Measurements from ENCODE around the gene CDKAL1.
"Not testable (repeated sequence)": the region's sequence is repeated elsewhere in the genome, so short reads cannot be mapped to it uniquely, and the experiment has no call there.

Gene CDKAL1

DNA sequence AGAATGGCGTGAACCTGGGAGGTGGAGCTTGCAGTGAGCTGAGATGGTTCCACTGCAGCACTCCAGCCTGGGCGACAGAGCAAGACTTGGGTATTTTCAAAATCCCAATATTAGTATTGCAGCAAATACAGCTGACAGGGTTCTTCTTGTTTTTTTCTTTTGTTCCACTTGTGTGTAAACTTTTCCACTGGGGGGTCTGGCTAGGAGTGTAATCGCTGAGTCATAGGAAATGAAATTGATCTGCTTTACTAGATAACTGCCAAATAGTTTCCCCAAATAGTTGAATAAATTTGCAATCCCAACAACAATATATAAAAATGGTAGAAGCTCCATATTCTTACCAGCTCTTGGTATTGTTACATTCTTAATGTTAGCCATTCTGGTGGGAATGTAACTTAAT lies 533.3 kb downstream of the CDKAL1 start:
- no peak overlapping the region for H3K27ac ChIP-seq
- H3K4me3 ChIP-seq: no peak overlapping the region

DNA sequence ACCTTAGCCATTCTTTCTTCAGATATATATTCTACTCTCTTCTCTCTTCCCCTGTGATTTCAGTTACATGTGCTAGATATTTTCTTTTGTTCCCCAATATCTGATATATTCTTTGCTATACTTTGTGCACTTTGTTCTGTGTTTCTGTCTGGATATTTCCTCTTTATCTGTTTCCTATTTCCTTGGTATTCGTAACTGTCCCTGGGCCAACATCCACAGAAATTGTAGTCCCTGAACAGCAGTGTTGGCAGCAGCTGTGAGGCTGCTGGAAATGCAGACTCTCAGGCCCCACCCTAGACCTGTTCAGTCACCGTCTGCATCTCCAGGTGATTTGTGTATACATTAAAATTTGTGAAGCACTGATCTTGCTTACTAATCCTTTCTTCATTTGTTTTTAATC lies 536.4 kb downstream of the CDKAL1 start:
- Histone ChIP-seq H3K27ac (no peak overlapping the region), H3K4me3 (no peak overlapping the region)

DNA sequence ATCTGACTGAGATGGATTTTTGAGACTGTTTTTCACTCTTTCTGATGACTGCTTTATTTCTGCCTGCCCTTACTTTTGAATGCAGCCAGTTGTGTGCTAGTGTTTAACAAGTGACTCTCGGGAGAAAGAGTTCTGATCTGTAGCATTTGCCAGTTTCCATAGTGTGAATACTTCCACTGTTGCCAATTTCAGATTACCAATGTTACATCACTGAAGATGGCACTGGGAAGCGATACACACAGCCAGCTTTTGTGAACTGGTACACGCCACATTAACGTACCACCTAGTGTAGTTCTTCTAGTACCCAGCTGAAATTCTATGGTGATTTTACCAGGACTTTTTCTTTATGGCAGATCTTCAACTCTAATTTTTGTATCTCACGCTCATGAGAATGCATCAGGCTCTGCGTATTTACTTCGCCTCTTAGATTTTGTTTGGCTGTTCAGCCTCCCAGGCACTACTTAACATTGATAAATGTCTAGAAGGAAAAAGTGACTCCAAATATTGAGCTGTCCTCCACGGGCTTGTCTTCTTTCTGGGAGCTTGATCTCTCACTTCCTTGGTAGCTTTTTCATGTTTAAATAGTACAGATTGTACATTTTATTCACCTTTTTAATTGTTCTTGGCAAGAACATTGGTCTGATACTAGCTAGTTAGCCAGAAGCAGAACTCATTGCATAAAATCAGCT lies 537.7 kb downstream of the CDKAL1 start:
- H3K4me3 ChIP-seq: no peak overlapping the region
- H3K27ac ChIP-seq: no peak overlapping the region

DNA sequence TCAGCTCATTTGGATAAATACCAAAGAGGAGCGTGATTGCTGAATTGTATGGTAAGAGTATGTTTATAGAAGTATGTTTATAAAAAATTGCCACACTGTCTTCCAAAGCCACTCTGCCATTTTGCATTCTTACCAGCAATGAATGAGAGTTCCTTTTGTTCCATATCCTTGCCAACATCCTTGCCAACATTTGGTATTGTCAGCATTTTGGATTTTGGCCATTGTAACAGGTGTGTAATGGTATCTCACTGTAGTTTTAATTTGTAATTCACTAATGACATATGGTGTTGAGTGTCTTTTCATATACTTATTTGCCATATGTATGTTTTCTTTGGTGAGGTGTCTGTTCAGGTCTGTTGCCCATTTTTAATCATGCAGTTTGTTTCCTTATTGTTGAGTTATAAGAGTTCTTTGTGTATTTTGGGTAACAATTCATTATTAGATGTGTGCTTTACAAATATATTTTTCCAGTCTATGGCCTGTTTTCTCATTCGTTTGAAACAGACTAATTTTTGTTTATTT lies 539.1 kb downstream of the CDKAL1 start:
- Histone ChIP-seq H3K4me3 (no peak overlapping the region), H3K27ac (no peak overlapping the region)

DNA sequence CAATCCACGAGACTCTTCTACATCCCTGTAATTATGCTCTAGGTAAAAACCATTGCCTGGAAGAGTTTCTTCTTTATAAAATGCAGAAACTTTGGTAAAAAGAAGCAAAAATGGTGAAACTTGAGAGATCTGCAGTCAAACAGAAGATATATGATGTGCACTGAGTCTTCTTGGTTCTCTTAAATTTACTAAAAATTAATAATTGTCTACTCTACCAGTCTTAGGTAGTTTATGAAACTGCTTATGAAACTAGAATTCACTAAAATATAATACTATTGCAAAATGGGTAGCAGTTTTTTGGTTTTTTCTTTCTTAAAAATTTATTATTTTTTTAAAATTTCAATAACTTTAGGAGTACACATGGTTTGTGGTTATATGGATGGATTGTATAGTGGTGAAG lies 540.2 kb downstream of the CDKAL1 start:
- H3K27ac ChIP-seq: no peak overlapping the region
- H3K4me3 ChIP-seq: no peak overlapping the region

- no peak overlapping the region for H3K27ac ChIP-seq
Observed at GRCh38 chr6:21075986-21076385, 541.7 kb downstream of the CDKAL1 start.

DNA sequence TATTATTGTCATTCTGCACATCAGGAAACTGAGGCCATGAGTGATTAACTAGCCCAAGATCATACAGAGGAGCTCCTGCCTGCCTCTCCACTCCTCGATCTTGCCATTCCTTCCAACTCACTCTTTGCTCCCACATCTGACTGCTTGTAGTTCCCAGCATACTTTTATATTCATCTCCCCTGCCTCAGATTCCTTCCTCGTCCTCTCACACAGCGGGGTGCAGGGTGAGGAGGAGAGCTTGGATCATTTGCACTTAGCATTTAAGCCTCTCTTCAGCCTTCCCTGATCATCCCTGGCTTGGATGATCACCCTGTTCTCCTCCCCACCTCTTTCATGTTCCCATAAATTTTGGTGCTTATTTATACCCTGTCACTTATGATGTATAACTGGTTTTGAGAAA lies 544.2 kb downstream of the CDKAL1 start:
- Histone ChIP-seq H3K4me3 (no peak overlapping the region), H3K27ac (no peak overlapping the region)

More at GRCh38 chr6:21075986-21076385, 541.7 kb downstream of the CDKAL1 start:
- H3K4me3 ChIP-seq: no peak overlapping the region

DNA sequence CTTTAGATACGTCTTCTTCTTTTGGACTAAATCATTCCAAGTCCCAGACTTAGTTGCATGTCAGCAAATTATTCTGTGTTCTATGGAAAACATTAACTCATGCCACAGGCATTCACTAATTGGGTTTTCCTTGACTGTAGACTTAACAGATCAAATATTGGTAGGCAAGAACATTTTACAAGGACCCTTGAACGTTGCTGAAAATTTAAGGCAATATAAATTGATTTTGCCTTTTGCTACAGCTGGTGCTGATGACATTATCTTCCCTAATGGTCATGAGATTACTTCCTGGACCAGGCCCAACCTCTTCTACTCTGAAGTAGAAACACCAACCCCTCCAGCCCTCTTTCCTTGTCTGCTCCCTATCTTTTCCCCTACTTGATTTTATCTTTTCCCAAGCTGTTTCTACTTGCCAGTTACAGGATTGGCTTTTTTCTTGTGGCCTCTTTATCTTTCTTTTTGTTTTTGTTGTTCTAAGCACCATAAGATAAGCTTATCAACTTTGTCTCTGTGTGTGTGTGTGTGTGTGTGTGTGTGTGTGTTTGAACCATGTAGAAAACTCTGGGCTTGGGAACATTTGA lies 545.3 kb downstream of the CDKAL1 start:
- H3K4me3 ChIP-seq: no peak overlapping the region
- H3K27ac ChIP-seq: peak overlapping the region in 1 of 21 experiments; percentile 26

DNA sequence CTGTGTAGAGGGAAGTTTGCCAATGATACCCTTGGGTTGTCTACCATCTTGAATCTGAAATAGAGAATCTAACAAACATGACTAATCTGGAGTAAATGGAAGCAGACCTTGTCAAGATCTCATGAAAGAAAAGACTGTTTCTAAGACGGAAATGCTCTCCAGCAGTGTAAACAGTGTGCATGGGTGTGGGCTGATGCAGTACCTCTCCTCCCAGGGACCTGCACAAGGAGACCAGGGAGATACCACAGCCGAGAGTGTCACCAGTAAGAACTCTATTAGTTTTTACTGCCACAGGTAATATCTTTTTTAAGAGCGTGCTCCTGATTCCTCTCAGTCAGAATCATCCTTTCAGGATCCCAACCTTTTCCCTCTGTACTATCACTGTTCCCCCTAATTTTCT lies 546.0 kb downstream of the CDKAL1 start:
- Histone ChIP-seq H3K4me3 (no peak overlapping the region), H3K27ac (no peak overlapping the region)

DNA sequence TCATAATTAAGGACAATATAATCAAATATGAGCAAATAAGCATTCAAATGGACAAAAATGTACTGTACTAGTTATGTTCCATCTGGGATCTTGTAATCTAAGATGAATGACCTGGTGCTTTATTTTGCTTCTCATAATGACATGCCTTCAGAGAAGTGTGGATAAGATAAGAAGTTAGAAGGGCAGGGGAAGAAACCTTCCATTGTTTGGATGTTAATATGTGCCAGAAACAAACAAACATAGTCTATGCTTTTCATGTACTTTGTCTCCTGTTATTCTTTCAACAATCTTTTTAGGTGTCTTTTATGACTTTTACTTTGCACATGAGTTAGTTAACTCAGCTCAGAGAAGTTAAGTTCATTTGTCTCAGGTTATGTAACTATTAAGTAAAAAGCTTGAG lies 547.8 kb downstream of the CDKAL1 start:
- H3K4me3 ChIP-seq: no peak overlapping the region
- no peak overlapping the region for H3K27ac ChIP-seq

DNA sequence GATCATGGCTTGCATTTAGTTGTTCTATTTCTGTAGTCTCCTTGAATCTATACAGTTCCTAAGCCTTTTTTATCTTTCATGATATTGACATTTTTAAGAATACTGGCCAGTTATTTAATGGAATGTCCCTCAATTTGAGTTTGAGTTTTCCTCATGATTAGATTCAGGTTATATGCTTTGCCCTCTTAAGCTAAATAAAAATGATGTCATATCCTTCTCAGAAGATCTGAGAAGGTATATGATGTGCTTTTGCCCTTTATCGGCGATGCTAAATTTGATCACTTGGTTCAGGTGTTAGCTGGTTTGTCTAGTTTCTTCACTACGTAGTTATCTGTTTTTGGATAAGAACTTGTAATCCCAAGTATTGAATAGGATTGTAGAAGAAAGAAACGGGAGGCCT lies 549.5 kb downstream of the CDKAL1 start:
- Histone ChIP-seq H3K27ac (no peak overlapping the region), H3K4me3 (no peak overlapping the region)

- H3K4me3 ChIP-seq: no peak overlapping the region
- H3K27ac ChIP-seq: no peak overlapping the region
Observed at GRCh38 chr6:21084656-21085055, 550.4 kb downstream of the CDKAL1 start.

DNA sequence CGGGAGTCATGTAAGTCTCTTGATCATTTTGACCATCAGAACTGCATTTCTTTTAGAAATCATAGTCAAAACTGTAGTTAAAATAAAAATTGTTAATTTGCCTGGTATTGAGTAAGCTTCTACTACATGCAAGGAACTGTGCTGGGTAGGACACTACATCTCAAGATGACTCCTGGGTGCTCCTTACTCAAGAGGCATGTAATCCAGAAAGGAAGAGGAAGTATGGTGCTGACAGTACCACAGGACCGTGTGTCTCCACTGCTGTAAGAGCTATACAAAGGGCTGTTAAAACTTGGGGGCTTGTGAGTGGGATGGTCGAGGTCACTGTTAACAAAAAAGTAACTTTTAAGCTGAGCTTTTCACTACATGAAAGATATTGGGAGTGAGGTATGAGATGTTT lies 551.0 kb downstream of the CDKAL1 start:
- Histone ChIP-seq H3K27ac (no peak overlapping the region), H3K4me3 (no peak overlapping the region)

DNA sequence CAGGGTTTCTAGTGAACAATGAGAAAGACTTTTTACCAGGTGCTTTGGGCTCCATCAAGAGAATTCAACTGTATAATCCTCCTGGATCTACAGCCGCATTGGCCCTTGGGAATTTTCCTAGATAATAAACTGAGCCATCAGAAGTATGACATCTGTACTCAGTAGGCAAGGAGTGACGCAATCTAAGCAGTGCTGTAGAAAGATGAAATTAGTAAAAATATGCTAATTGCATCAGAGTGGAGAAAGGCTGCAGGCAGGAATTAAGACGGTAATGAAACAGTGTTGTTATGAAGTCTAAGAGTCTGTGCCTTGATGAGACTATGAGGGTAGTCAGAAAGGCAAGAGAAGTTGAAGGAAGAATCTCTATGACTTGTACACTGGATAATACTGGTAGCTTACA lies 551.4 kb downstream of the CDKAL1 start:
- Histone ChIP-seq H3K27ac (no peak overlapping the region), H3K4me3 (no peak overlapping the region)

- Histone ChIP-seq H3K27ac (no peak overlapping the region), H3K4me3 (no peak overlapping the region)
Observed at GRCh38 chr6:21087188-21087587, 552.9 kb downstream of the CDKAL1 start.

DNA sequence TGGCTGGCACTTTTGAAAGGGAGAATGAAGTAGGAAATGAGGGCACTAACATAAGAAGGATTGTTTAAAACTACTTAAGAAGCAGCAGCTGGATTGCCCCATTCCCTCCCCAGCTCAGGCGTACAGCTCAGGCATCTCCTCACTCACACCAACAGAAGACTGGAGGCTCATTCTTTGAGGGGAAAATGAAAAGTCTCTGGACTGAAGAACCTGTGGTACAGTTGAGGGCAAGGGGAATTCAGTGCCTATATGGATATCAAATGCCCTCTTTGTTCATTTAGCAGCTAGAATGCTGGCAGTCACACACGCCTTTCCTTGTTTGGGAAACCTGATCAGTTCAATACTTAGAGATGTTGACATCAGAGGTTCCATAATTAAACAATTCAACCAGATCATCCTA lies 557.2 kb downstream of the CDKAL1 start:
- no peak overlapping the region for H3K4me3 ChIP-seq
- H3K27ac ChIP-seq: no peak overlapping the region

- H3K4me3 ChIP-seq, H3K27ac ChIP-seq: not testable (repeated sequence)
Observed at GRCh38 chr6:21092231-21092772, 558.0 kb downstream of the CDKAL1 start.

GRCh38 chr6:21095462-21095861 lies 561.2 kb downstream of the CDKAL1 start:
- Histone ChIP-seq H3K4me3 (no peak overlapping the region), H3K27ac (no peak overlapping the region)

DNA sequence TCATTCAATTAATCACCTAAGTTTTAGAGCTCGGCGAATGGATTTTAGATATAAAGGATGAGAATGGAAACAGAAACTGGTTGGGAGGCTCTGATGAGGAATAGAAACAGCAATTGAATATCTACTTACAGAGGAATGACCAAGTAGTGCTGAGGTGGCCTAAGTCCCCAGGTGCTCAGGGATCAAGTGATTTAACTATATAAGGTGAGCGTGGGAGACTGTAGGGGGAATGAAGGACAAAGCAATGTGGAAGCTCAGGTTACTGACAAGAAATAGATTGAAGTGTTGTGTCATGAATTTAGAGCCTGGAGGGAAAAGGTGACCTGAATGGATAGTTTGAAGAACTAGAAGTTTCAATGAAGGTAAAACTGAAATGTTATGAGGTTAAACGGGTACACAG lies 563.9 kb downstream of the CDKAL1 start:
- Histone ChIP-seq H3K4me3 (no peak overlapping the region), H3K27ac (no peak overlapping the region)

DNA sequence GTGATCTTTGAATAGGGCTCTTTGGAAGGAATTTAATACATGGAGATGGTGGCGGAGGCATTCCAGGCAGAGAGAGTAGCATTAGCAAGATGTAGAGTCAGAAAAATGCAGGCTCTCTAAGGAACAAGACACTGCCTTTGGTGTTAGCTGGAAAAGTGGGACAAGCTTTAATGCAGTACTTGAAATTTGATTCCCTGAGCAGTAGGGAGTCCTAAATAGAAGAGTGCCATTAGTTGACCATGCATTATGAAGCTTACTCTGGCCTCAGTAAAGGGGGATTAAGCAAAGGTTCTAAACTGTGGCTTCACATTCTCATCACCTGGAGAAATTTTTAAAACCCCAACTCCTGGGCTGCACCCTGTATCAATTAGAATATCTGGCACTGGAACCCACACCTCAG lies 564.5 kb downstream of the CDKAL1 start:
- H3K27ac ChIP-seq: no peak overlapping the region
- H3K4me3 ChIP-seq: no peak overlapping the region
